ENCODE measurements around the gene KNDC1. TPM values are rescaled to one million over a fixed set of nuclear protein-coding genes. Genes with fewer than 3 reads are reported as not detected.

KNDC1 gene
- total and polyA plus RNA-seq, 12 donors, result 1.0 to 93.4 (median 39.0) TPM

DNA sequence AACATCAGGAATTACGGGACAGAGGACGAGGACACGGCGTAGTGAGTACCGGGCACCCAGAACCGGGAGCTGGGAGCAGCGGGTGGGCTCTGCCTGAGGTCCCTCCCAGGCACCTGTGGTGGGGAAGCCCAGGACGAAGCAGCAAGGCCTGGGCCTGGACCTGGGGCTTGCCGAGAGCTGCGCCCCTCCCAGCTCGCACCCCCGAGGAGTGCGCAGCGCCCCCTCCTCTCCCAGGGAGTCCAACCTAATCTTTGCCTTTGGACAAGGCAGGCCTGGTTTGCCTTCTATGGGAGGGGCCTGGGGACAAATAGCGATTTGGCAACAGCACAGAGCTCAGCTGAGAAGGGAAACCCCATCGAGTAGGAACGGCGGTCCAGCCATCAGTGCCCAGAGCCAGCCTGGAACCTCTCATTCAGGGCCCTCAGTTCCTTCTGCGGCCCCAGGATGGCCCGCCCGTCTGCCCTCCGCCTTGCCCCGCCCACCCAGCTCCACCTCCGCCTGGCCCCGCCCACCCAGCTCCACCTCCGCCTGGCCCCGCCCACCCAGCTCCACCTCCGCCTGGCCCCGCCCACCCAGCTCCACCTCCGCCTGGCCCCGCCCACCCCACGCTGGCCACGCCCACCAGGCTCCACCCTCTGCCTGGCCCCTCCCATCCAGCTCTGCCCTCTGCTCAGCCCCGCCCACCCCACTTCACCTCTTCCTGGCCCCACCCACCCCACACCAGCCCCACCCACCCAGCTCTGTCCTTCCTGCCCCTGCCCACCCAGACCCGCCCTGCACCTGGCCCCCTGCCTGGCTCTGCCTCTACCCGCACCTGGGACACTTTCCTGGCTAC, 32.5 kb upstream of the KNDC1 start:
- Histone ChIP-seq H3K27ac (no peak overlapping the region), H3K4me1 (replicated peaks in 1 of 2) (no peaks in the 10 kb centered on the region), H3K36me3 (replicated peaks in 1 of 2) (no peaks in the 10 kb centered on the region), H3K27me3 (peaks cover 12% of the 10 kb centered on the region), H3K9me3 (replicated peaks in 1 of 3) (no peaks in the 10 kb centered on the region), H3K4me3 (no peak overlapping the region)
- DNase-seq, result peak in 2 of 7 donors; percentile 11 to 52
- no peak for TF ChIP-seq POLR2A (IDR thresholded peaks at IDR 0.05)
- TF ChIP-seq, protein P1, sequence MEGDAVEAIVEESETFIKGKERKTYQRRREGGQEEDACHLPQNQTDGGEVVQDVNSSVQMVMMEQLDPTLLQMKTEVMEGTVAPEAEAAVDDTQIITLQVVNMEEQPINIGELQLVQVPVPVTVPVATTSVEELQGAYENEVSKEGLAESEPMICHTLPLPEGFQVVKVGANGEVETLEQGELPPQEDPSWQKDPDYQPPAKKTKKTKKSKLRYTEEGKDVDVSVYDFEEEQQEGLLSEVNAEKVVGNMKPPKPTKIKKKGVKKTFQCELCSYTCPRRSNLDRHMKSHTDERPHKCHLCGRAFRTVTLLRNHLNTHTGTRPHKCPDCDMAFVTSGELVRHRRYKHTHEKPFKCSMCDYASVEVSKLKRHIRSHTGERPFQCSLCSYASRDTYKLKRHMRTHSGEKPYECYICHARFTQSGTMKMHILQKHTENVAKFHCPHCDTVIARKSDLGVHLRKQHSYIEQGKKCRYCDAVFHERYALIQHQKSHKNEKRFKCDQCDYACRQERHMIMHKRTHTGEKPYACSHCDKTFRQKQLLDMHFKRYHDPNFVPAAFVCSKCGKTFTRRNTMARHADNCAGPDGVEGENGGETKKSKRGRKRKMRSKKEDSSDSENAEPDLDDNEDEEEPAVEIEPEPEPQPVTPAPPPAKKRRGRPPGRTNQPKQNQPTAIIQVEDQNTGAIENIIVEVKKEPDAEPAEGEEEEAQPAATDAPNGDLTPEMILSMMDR (IDR thresholded peaks at IDR 0.05), result no peak
- 78 to 96% (median 84%) methylated on average over 4 to 36 of the region's 36 CpGs for WGBS, 4 donors
- intact Hi-C loops (cut with DNase I), result loop anchor here in 1 of 2 donors (5.0 kb wide), 1 partner anchor 185 kb away; the partner anchor contains the start of gene CFAP46

DNA sequence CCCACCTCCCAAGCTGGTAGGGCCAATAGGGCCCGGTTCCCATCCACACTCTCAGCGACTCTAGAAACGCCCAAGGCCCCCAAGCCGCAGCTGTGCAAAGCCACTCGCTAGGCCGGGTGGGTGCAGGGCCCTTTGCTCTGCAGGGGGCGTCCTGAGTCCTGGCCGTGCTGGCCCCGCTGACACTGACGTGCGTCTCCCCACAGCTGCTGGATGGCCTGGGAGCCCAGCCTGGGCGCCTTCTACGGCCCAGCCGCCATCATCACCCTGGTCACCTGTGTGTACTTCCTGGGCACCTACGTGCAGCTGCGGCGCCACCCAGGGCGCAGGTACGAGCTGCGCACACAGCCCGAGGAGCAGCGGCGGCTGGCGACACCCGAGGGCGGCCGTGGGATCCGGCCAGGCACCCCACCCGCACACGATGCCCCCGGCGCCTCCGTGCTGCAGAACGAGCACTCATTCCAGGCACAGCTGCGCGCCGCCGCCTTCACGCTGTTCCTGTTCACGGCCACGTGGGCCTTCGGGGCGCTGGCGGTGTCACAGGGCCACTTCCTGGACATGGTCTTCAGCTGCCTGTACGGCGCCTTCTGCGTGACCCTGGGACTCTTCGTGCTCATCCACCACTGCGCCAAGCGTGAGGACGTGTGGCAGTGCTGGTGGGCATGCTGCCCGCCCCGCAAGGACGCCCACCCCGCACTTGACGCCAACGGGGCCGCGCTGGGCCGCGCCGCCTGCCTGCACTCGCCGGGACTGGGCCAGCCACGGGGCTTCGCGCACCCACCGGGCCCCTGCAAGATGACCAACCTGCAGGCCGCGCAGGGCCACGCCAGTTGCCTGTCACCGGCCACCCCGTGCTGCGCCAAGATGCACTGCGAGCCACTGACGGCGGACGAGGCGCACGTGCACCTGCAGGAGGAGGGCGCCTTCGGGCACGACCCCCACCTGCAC, 31.6 kb upstream of the KNDC1 start:
- H3K9me3 ChIP-seq (replicated peaks in 1 of 3), result no peaks in the 10 kb centered on the region
- intact Hi-C loops (cut with DNase I), result loop anchor here in 1 of 2 donors (5.0 kb wide), 1 partner anchor 186 kb away; the partner anchor contains the start of gene CFAP46
- peaks cover 10% of the 10 kb centered on the region for H3K27me3 ChIP-seq
- WGBS, 4 donors, result 93 to 96% (median 95%) methylated on average over 36 to 83 of the region's 83 CpGs
- H3K27ac ChIP-seq, result no peak overlapping the region
- H3K36me3 ChIP-seq (replicated peaks in 1 of 2), result no peaks in the 10 kb centered on the region
- no peak overlapping the region for H3K4me3 ChIP-seq
- TF ChIP-seq POLR2A (IDR thresholded peaks at IDR 0.05), result no peak
- TF ChIP-seq, protein P1 (IDR thresholded peaks at IDR 0.05), result no peak
- peak in 3 of 7 donors; percentile 4 to 46 (median 8) for DNase-seq
- no peaks in the 10 kb centered on the region for H3K4me1 ChIP-seq (replicated peaks in 1 of 2)

DNA sequence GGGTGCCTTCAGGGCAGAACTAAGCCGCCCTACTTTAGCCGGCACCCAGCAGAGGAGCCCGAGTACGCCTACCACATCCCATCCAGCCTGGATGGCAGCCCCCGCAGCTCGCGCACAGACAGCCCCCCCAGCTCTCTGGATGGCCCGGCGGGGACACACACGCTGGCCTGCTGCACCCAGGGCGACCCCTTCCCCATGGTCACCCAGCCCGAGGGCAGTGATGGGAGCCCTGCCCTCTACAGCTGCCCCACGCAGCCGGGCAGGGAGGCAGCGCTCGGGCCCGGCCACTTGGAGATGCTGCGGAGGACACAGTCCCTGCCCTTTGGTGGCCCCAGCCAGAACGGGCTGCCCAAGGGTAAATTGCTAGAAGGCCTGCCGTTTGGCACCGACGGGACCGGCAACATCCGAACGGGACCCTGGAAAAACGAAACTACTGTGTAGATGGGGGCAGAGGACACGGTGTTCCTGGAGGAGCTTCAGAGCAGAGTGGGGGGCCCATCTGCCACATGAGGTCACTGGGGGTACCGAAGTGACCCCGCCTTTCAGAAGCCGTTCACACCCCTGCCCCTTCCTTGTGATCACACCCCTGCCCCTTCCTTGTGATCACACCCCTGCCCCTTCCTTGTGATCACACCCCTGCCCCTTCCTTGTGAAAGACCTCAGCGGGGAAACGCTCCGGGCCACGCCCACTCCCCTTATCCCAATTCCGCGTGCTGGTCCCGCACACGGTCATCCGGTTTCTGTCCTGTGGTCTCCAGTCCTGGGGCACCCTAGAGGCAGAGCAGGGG, 30.8 kb upstream of the KNDC1 start:
- no peaks in the 10 kb centered on the region for H3K4me1 ChIP-seq (replicated peaks in 1 of 2)
- peaks cover 4% of the 10 kb centered on the region for H3K27me3 ChIP-seq
- H3K4me3 ChIP-seq, result no peak overlapping the region
- intact Hi-C loops (cut with DNase I), result loop anchor here in 1 of 2 donors (5.0 kb wide), 1 partner anchor 187 kb away; the partner anchor contains the start of gene CFAP46
- WGBS, 4 donors, result 77 to 82% (median 80%) methylated on average over 24 to 39 of the region's 39 CpGs
- TF ChIP-seq, protein P1 (IDR thresholded peaks at IDR 0.05), result no peak
- no peak for TF ChIP-seq POLR2A (IDR thresholded peaks at IDR 0.05)
- no peak overlapping the region for H3K27ac ChIP-seq
- no peaks in the 10 kb centered on the region for H3K9me3 ChIP-seq (replicated peaks in 1 of 3)
- peak in 2 of 7 donors; percentile 6 to 46 for DNase-seq
- no peaks in the 10 kb centered on the region for H3K36me3 ChIP-seq (replicated peaks in 1 of 2)

All from adrenal gland (tissue), 12 donors.